Measurements from ENCODE around the gene PHF21A. TPM values are rescaled to one million over a fixed set of nuclear protein-coding genes. Genes with fewer than 3 reads are reported as not detected.

Gene PHF21A
- total and polyA plus RNA-seq, 2 donors (not counting 3 experiments of a cell fraction or from before 2014, with no cell fraction given), result 14.1 to 30.5 TPM

- Histone ChIP-seq H3K9me3 (replicated peaks; ENCODE audit: control insufficient read depth, insufficient read depth, low read length) (no peaks in the 10 kb centered on the region), H3K27me3 (ENCODE audit: control insufficient read depth in 2 of 2, insufficient read depth in 2 of 2, low read length in 2 of 2) (peaks cover 5% of the 10 kb centered on the region in 2 experiments), H3K4me2 (ENCODE audit: insufficient read depth, low read length) (no peak overlapping the region), H3K27ac (ENCODE audit: insufficient read depth, low read depth, low read length) (no peak overlapping the region), H3K4me1 (ENCODE audit: control insufficient read depth, extremely low read depth, insufficient read depth, low read length) (no peaks in the 10 kb centered on the region), H2AFZ (ENCODE audit: low read depth, low read length) (no peak overlapping the region), H3K79me2 (ENCODE audit: control insufficient read depth, insufficient read depth, low read length) (no peaks in the 10 kb centered on the region), H4K20me1 (replicated peaks; ENCODE audit: control insufficient read depth, extremely low read depth, insufficient read depth, low read length) (no peaks in the 10 kb centered on the region), H3K36me3 (ENCODE audit: control insufficient read depth in 2 of 2, extremely low read depth in 1 of 2, insufficient read depth in 2 of 2, low read length in 2 of 2) (no peaks in the 10 kb centered on the region), H3K9me1 (replicated peaks; ENCODE audit: control insufficient read depth, extremely low read depth, insufficient read depth, low read length) (no peaks in the 10 kb centered on the region), H3K4me3 (replicated peaks in 1 of 3; ENCODE audit: insufficient read depth in 1 of 3, low read depth in 1 of 3, low read length in 3 of 3) (no peak overlapping the region), H3K9ac (replicated peaks; ENCODE audit: extremely low read depth, insufficient read depth, low read length) (no peak overlapping the region)
- ChIA-PET CTCF (no interaction called here), POLR2A (no interaction called here)
- BruUV-seq (replicated peaks), result no TSS peak
- intact Hi-C loops (cut with micrococcal nuclease) (no loop called here), dilution Hi-C loops (cut with MboI; ENCODE audit: extremely low pct_ligation_motif_present, low sequenced_read_pairs) (no loop called here)
- TF ChIP-seq MYC (IDR thresholded peaks at IDR 0.05; ENCODE audit: low read depth, low read length), result no peak
- no peak for TF ChIP-seq POLR2A (IDR thresholded peaks at IDR 0.05; ENCODE audit: low read depth, low read length)
- TF ChIP-seq GATA2 (IDR thresholded peaks at IDR 0.05; ENCODE audit: insufficient read depth, insufficient read length, low read depth, low read length), result no peak
- TF ChIP-seq, protein P1, sequence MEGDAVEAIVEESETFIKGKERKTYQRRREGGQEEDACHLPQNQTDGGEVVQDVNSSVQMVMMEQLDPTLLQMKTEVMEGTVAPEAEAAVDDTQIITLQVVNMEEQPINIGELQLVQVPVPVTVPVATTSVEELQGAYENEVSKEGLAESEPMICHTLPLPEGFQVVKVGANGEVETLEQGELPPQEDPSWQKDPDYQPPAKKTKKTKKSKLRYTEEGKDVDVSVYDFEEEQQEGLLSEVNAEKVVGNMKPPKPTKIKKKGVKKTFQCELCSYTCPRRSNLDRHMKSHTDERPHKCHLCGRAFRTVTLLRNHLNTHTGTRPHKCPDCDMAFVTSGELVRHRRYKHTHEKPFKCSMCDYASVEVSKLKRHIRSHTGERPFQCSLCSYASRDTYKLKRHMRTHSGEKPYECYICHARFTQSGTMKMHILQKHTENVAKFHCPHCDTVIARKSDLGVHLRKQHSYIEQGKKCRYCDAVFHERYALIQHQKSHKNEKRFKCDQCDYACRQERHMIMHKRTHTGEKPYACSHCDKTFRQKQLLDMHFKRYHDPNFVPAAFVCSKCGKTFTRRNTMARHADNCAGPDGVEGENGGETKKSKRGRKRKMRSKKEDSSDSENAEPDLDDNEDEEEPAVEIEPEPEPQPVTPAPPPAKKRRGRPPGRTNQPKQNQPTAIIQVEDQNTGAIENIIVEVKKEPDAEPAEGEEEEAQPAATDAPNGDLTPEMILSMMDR (IDR thresholded peaks at IDR 0.05; ENCODE audit: extremely low read depth in 1 of 2, insufficient read depth in 1 of 2, low read depth in 1 of 2, low read length in 2 of 2), result no peak
- TF ChIP-seq, protein P2, sequence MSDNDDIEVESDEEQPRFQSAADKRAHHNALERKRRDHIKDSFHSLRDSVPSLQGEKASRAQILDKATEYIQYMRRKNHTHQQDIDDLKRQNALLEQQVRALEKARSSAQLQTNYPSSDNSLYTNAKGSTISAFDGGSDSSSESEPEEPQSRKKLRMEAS (IDR thresholded peaks at IDR 0.05; ENCODE audit: insufficient read depth, insufficient read length), result no peak
- no peak for TF ChIP-seq FOS (IDR thresholded peaks at IDR 0.05; ENCODE audit: borderline replicate concordance, insufficient read depth, low read length)
- no peak for TF ChIP-seq EZH2 (IDR thresholded peaks at IDR 0.05; ENCODE audit: borderline replicate concordance, low read depth, low read length, severe bottlenecking)
- no peak for TF ChIP-seq POLR2AphosphoS5 (IDR thresholded peaks at IDR 0.05; ENCODE audit: insufficient read depth, low read depth, low read length)
- no peak for TF ChIP-seq JUN (IDR thresholded peaks at IDR 0.05; ENCODE audit: borderline replicate concordance, insufficient read depth, insufficient read length, low read depth)
- DNase-seq (ENCODE audit: low read depth, low spot score) (no peak), FAIRE-seq (no peak)
These were observed 20.3 kb upstream of the PHF21A start for GRCh38 chr11:46141597-46141996.

All from endothelial cell of umbilical vein (primary cell).